Right lobe of liver (tissue), 4 donors: Measurements from ENCODE around the gene TSPAN8.

Experiments used
- POLR2A ChIP-seq: fragments of 450-650 bp; IDR thresholded peaks from one replicate; pipeline ENCODE4 v1.6.1; 2017; ENCODE audit warnings: antibody characterized with exemption, mild to moderate bottlenecking
- TF ChIP-seq, protein P1 (sequence below), 4 donors: fragments of 200-600 bp in 3 of 4; fragments of 450-650 bp in 1 of 4; IDR thresholded peaks; one replicate each; pipeline versions ENCODE4 v1.5.1 to v1.8.0; 2016 to 2022; ENCODE audit warnings: antibody characterized with exemption in 4 of 4, mild to moderate bottlenecking in 2 of 4
- donor health status: DM: no; HTN: no; CAD: no.
- donor health status: DM: no; HTN: no; CAD: no.
- donor health status: DM: no; HTN: yes; CAD: no.

DNA sequence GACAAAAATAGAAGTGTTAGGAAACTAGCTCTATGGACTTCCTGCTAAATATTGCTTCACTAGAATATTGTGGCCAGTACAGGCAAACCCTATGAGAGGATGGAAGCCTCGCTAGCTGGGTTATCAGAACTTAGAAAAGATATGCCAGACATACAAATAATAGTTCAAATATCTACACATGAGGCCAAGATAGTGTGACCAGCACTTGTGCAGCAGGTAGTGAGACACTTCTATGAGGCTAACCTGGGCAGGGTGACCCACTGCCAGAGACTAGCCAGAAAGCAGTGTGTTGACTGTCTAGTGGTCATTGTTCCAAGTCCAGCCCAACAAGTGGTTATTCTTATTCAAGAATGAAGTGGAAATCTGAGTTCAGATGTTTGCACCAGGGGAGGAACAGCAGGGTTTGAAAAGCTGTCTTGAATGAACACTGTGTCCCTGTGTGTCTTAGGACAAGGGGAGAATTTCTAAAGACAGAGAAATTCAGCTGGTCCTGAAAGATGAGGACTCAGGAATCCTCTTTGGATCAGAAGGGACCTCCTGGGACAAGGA is 16.3 kb downstream of the TSPAN8 start:
- TF ChIP-seq, protein P1, sequence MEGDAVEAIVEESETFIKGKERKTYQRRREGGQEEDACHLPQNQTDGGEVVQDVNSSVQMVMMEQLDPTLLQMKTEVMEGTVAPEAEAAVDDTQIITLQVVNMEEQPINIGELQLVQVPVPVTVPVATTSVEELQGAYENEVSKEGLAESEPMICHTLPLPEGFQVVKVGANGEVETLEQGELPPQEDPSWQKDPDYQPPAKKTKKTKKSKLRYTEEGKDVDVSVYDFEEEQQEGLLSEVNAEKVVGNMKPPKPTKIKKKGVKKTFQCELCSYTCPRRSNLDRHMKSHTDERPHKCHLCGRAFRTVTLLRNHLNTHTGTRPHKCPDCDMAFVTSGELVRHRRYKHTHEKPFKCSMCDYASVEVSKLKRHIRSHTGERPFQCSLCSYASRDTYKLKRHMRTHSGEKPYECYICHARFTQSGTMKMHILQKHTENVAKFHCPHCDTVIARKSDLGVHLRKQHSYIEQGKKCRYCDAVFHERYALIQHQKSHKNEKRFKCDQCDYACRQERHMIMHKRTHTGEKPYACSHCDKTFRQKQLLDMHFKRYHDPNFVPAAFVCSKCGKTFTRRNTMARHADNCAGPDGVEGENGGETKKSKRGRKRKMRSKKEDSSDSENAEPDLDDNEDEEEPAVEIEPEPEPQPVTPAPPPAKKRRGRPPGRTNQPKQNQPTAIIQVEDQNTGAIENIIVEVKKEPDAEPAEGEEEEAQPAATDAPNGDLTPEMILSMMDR (IDR thresholded peaks at IDR 0.05): no peak
- TF ChIP-seq POLR2A: no peak
